Inflammatory macrophage (primary cell): Measurements from ENCODE around the gene EPB41L4A.

Source experiments
- DNase-seq, 2 donors: peaks; one replicate each; pipeline ENCODE4 v3.0.0-alpha.2; 2020 to 2022

The EPB41L4A gene

GRCh38 chr5:112201141-112201540 lies 217.9 kb downstream of the EPB41L4A start:
- DNase-seq: no peak

GRCh38 chr5:112200131-112200530 lies 218.9 kb downstream of the EPB41L4A start:
- DNase-seq: peak; percentile 13 to 36

- no peak for DNase-seq
Observed at GRCh38 chr5:112196584-112196983, 222.5 kb downstream of the EPB41L4A start.

GRCh38 chr5:112195924-112196323 lies 223.2 kb downstream of the EPB41L4A start:
- no peak for DNase-seq

- peak in 1 of 2 donors; percentile 5 for DNase-seq
Observed at GRCh38 chr5:112192866-112193265, 226.2 kb downstream of the EPB41L4A start.

DNA sequence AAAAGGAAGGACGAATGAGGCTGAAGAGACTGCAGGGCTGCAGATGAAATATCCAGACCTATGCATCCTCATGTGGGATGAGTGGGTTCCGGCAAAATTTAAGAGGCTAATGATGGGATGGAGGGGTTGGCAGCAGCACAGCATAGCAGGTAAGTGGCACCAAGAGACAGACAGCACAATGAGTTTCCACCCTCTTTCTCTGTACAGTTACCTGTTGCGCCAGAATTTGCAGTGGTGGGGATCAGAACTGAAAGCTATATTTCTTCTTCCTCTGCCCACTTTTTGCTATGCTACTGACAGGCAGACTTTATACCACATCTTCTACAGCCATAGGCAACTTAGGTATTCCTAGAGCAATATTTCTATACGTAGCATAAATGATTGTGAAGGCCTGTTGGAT lies 227.0 kb downstream of the EPB41L4A start:
- DNase-seq: no peak

DNA sequence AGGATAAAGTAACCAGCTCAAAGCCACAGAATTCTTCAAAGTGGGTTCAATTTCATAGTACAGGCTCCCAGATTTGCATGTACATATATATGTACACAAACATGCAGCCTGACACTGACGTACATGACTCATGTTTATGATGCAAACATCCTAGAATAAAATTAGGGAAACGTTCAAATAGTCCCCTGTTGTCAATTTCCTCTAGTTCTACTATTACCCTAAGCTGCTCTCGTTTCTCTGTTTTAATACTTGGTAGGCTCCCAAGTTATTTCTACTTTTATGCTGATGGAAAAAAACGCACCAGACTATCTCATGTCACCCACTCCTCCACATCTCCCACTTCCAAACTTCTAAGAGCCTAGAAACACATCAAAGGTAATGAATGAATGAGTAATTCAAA lies 229.7 kb downstream of the EPB41L4A start:
- peak; percentile 62 to 76 for DNase-seq

GRCh38 chr5:112186401-112186990 lies 232.6 kb downstream of the EPB41L4A start:
- DNase-seq: peak; percentile 24 to 37

DNA sequence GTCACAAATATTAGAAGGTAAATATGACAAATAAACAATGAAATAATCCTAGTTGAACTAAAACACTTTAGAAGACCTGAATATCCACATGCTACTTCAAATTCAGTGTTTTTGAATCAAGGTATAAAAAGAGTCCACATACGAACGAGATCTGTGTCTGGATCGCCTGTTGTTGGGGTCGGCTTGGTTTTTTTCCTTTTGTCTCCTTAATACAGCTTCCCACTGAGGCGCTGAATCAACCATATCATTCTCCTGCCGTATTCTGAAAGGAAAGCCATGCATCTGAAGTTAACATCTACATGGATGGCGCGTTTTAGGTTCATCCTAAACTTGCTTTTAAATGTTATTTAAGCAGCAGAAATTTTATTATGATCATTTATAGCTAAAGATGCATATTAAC lies 235.2 kb downstream of the EPB41L4A start:
- no peak for DNase-seq

DNA sequence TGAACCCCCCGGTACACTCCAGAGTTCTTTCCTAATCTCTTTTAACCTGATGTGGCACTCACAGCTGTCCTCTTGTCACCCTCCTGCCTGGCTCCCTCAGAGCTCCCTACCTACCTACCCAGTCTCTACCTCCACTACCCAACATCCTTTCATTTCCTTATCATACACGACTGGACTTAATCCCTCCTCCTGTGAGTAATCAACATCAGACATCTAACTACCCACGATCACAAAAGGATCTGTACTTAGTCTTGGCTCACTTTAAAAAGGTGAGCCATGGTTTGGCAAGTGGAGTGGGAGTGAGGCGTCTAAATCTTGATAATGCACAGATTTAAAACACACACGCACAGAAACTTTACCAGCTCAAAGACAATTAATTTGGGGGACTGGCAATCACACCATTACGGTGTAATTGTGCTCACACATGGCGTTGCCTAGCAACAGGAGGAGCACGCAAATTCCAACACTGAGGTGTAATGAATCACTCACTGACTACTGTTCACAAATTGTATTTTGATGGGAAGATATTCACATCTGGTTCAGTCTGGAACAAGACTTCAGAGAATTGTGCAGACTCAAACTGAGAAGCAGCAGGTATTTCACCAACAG lies 235.9 kb downstream of the EPB41L4A start:
- DNase-seq: no peak

DNA sequence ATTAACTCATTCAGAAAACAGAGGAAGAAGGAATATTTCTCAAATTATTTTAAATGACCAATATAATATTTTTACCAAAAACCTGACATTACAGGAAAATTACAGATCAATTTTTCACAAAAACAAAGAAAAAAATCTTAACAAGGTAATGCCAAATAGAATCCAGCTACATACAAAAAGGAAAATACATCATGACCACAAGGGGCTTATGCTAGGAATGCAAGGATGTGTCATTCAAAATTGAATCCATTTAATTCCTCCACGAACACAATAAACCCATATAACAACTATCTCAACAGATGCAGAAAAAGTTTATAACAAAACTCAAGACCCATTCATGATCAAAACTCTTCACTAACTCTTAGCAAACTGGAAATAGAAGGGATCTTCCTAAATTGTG lies 239.8 kb downstream of the EPB41L4A start:
- no peak for DNase-seq

GRCh38 chr5:112174959-112175594 lies 244.0 kb downstream of the EPB41L4A start:
- peak; percentile 43 to 65 for DNase-seq

- DNase-seq: no peak
Observed at GRCh38 chr5:112165897-112166737, 253.0 kb downstream of the EPB41L4A start.

GRCh38 chr5:112165399-112165798 lies 253.7 kb downstream of the EPB41L4A start:
- no peak for DNase-seq

DNA sequence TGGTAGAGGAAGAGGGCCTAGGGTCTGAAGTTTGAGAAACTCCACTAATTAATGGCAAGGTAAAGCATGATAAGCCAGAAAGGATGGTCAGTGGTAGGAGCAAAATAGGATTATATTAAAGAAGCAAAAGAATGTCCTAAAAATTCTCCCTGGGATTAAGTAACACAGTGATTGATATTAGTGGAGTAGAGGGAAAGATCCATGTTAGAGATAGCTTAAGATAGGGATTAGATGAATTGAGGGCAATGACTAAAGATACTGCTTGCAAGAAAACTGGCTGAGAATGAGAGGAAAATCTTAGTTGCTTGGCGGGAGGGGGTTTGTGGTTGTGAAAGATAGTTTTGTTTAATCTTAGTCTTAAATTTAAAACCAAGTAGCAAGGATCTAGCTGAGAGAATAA lies 255.6 kb downstream of the EPB41L4A start:
- no peak for DNase-seq

GRCh38 chr5:112161392-112161748 lies 257.7 kb downstream of the EPB41L4A start:
- DNase-seq: no peak

DNA sequence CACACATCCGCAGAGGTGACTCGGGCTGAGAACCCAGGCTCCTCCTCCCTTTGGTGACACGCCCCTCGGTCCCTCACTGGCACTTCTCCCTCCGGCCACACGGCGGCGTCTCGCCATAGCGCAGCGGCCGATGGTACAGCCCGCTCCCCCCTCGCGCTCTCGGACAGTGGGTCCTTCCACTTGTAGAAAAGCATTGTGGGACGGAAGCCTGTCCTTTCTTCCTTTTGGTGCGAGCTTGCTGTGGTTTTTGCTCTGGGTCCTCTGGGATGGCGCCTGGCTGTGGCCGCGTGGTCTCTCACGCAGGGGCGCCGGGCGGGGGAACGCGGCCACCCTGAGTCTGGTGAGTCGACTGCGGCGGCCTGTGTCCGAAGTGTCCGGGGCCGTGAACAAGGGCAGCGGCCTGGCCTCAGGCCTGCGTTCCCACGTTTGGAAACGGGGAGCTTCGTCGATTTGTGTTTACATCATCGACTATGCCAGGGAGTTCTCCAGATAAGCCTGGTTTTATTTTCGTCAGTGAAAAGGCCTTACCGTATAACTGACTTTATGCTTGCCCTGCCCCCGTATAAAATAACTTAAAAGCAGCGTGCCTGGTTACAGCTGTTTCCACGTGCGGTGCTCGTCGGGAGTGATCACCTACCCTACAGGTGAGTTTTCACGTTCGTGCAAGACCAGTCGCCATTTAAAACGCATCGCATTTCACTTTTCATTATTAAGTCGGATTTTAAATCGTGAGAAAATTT lies 258.3 kb downstream of the EPB41L4A start:
- peak; percentile 91 to 94 for DNase-seq

DNA sequence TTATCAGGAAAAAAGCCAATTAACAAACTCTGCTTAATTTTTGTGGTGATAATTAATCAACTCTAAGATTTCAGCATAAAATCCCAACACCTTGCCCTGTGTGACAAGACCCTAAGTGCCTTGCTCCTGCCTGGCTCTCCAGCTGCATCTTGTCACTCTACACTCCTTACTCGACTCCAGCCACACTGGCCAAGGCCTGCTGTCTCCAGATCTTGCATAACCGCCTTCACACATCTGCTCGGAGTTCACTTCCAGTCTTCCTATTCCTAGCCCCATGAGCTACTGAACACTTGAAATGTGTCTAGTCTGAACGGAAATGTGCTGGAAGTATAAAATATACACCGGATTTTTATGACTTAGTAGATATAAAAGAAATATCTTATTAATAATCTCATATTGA lies 259.6 kb downstream of the EPB41L4A start:
- DNase-seq: no peak

DNA sequence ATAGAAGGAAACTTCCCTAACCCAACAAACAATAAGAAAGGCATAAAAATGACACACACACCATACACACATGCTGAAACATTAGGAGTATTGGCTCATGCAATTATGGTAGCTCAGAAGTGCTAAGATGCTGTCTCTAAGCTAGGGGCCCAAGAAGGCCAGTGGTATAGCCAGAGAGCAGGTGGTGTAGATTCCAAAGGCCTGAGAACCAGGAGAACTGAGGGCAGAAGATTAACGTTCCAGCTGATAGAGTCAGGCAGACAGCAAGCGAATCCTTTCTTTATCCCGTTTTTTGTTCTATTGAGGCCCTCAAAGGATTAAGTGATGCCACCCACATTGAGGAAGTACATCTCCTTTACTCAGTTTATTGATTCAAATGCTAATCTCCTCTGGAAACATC lies 262.9 kb downstream of the EPB41L4A start:
- DNase-seq: no peak

DNA sequence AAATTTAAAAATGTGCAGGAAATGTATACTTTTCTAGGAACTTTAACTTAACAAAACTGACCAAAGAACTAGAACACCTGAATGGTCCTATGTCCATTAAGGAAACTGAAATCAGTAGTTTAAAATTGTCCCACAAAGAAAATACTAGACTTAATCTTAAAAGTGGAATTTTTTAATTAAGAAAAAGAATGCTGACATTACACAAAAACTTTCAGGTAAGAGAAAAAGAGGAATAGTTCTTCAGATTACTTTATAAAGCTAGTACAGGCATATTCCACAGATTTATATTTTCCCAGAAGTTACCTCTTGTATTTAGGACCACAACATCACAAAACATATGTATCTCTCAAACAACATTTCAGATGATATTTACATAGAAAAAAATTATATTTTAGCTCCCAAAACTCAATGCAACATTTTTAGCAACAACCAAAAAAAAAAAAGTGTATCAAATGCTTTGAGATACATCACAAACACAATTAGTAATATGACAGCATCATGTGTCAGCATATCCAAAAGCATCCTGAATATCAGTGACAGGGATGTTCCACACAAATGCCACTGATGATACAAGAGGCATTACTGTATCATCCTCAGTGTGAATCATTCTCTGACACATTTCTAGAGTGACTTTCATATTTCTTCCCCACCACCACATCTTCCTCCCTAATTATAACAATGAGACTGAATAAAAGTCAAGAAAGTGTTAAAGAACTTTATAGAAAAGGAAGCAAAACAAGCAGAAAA lies 264.0 kb downstream of the EPB41L4A start:
- no peak for DNase-seq

- DNase-seq: no peak
Observed at GRCh38 chr5:112149727-112150126, 269.4 kb downstream of the EPB41L4A start.
